ENCODE measurements around the gene SOX13.
"Not testable (repeated sequence)": the region's sequence is repeated elsewhere in the genome, so short reads cannot be mapped to it uniquely, and the experiment has no call there.

Gene SOX13

GRCh38 chr1:204094856-204095634, 22.1 kb downstream of the SOX13 start:
- no peak overlapping the region for H3K4me3 ChIP-seq (ENCODE audit: low read depth, low read length)
- in situ Hi-C loops (cut with HindIII; ENCODE audit: low sequenced_read_pairs): loop anchor here (10.0 kb wide), 1 partner anchor 50 kb away; no protein-coding TSS in a partner anchor
- no peak for TF ChIP-seq CTCF (IDR thresholded peaks at IDR 0.05; ENCODE audit: low read depth, low read length, missing control alignments)
- DNase-seq (ENCODE audit: low read depth): no peak

DNA sequence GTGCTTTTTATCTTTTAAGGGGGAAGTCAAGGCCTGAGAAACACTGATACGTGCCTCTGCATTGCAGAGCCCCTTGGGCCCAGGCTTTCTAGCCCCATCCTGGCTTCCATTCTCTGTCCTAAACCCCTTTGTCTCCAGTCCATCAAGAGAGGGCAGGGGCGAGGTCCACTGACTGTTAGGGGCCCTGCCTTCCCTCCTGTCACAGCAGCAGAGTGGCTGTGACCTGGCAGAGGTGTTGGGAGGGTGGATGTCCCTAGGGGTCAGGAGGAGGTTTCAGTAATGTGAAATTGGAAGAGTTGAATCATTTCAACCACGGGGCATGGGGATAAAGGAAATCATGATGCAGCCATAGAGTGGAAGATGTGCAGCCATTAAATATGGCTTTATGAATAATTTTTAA, 24.0 kb downstream of the SOX13 start:
- no peak for TF ChIP-seq CTCF (IDR thresholded peaks at IDR 0.05; ENCODE audit: low read depth, low read length, missing control alignments)
- no peak for DNase-seq (ENCODE audit: low read depth)
- H3K4me3 ChIP-seq (ENCODE audit: low read depth, low read length): no peak overlapping the region
- in situ Hi-C loops (cut with HindIII; ENCODE audit: low sequenced_read_pairs): loop anchor here (10.0 kb wide), 1 partner anchor 52 kb away; no protein-coding TSS in a partner anchor

DNA sequence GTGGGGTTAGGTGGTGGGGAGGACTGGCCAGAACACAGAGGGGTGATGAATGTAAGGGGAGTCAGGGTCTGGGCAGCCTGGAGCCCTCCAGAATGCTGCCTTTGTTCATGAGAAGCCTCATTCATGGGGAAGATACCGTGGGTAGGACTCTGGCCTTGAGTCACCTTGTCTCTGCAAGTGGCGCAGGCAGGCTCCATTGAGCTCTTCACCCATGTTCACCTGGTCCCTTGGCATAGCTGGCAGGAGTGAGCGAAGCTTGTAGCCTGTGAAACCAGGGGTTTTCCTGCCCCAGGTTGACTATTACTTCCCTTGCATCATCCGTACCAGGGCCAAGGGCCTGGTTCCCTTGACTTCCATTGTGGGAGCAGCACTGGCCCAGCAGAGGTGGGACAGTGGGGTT, 25.8 kb downstream of the SOX13 start:
- no peak for DNase-seq (ENCODE audit: low read depth)
- in situ Hi-C loops (cut with HindIII; ENCODE audit: low sequenced_read_pairs): loop anchor here (10.0 kb wide), 1 partner anchor 54 kb away; no protein-coding TSS in a partner anchor
- no peak overlapping the region for H3K4me3 ChIP-seq (ENCODE audit: low read depth, low read length)
- no peak for TF ChIP-seq CTCF (IDR thresholded peaks at IDR 0.05; ENCODE audit: low read depth, low read length, missing control alignments)

DNA sequence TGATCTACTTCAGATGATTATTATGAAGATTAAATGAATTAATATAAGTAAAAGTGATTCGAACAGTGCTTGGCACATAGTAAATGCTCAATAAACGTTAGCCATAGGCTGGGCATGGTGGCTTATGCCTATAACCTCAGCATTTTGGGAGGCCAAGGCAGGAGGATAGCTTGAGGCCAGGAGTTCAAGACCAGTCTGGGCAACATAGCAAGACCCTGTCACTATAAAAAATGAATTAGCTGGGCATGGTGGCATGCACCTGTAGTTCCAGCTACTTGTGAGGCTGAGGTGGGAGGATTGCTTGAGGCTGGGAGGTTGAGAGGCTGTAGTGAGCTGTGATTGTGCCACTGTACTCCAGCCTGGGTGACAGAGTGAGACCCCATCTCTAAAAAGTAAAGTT, 26.8 kb downstream of the SOX13 start:
- not testable (repeated sequence) for H3K4me3 ChIP-seq (ENCODE audit: low read depth, low read length); DNase-seq (ENCODE audit: low read depth)
- in situ Hi-C loops (cut with HindIII; ENCODE audit: low sequenced_read_pairs): loop anchor here (10.0 kb wide), 1 partner anchor 55 kb away; no protein-coding TSS in a partner anchor

DNA sequence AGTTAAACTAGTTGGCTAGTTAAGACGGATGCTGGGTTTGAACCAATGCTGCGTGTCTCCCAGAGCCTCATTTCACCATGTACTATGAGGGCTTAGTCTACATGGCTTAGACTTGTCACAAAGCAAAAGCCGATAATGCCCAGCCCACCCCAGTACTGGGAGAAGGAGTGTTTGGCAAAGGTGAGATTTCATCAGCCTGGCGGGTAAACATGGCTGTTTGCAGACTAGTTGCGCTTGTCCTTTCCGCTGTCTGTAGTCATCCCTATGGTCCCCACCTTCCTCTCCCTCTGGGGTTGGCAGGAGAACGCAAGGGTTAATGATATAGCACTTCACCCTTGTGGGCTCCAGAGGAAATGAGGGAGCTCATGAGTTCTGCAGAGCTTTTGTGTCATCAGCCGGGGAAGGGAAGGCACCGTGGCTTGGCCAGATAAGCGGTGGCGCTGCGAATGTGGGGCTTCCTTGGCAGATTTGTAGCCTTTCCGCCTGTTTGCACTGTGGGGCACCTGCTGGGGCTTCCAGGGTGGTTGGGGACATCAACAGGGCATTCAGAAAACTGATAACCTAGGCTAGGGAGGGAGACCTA, 29.2 kb downstream of the SOX13 start:
- in situ Hi-C loops (cut with HindIII; ENCODE audit: low sequenced_read_pairs): no loop called here
- H3K4me3 ChIP-seq (ENCODE audit: low read depth, low read length): no peak overlapping the region
- no peak for DNase-seq (ENCODE audit: low read depth)
- no peak for TF ChIP-seq CTCF (IDR thresholded peaks at IDR 0.05; ENCODE audit: low read depth, low read length, missing control alignments)

- DNase-seq (ENCODE audit: low read depth): no peak
- in situ Hi-C loops (cut with HindIII; ENCODE audit: low sequenced_read_pairs): no loop called here
- H3K4me3 ChIP-seq (ENCODE audit: low read depth, low read length): no peak overlapping the region
- no peak for TF ChIP-seq CTCF (IDR thresholded peaks at IDR 0.05; ENCODE audit: low read depth, low read length, missing control alignments)
Observed at GRCh38 chr1:204102739-204103430, 30.0 kb downstream of the SOX13 start.

DNA sequence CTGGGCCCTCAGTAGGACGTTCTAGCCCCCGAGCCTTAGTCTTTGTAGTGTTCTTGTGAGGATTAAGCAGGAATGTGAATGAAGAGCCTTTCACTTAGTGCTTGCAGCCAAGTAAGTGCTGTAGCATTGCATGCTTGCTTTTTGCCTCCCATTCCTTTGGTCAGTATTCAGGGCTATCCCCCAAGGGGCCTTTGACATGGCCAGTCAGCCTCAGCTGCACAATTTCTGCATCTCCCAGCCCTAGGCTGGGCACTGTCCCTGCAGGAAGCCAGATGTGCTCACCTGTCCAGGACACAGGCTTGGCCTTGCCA, 30.5 kb downstream of the SOX13 start:
- no peak overlapping the region for H3K4me3 ChIP-seq (ENCODE audit: low read depth, low read length)
- no peak for TF ChIP-seq CTCF (IDR thresholded peaks at IDR 0.05; ENCODE audit: low read depth, low read length, missing control alignments)
- no peak for DNase-seq (ENCODE audit: low read depth)
- in situ Hi-C loops (cut with HindIII; ENCODE audit: low sequenced_read_pairs): no loop called here
